Measurements from ENCODE around the gene KLRC4.

The KLRC4 gene

DNA sequence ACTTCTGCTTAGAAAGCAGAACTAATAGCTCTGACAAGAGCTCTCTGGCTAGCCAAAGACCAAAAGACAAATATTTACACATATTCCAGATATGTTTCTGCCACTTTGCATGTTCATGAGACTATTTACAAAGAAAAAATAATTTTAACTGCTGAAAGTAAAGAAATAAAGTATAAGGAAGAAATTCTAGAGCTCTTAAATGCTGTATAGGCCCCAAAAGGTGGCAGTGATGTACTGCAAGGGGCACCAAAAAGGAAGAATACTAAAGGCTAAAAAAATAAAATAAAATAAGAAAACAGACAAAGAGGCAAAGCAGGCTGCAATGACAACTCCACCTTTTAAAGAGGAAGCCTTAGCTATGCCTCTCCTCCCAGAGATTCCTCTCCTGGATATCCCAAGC, 42.7 kb downstream of the KLRC4 start:
- DNase-seq, result no peak

DNA sequence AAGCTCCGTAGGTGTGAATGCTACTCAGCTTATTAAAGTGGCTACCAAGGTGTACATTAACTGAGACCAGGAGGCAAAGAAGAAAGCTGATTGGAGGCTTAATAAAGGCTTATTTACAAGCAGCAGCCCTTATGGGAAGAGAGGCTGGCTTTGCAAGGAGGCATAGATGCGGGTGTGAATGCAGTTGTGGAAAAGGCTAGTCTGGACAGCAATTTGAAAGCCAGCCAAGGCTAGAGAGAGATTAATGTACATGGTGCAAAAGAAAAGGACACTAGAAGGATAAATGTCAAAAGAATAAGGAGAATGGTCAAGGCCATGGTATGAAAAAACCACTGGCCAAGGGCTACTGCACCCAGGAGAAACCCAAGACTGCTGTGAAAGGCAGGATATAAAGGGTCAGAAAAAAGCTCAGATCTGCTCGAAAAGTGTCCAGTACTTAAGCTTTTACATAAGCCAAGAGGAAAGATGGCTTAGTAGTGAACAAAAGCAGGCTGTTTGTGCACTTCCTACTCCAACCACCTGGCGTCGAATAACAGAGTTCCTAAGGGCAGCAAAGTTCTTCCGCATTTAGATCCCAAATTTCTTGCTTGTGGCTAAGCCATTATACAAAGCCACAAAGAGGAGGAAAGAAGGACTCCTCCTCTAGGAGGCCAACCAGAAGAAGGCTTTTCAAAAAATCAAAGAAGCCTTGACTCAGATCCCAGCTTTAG, 43.7 kb downstream of the KLRC4 start:
- peak; percentile 64 for DNase-seq

DNA sequence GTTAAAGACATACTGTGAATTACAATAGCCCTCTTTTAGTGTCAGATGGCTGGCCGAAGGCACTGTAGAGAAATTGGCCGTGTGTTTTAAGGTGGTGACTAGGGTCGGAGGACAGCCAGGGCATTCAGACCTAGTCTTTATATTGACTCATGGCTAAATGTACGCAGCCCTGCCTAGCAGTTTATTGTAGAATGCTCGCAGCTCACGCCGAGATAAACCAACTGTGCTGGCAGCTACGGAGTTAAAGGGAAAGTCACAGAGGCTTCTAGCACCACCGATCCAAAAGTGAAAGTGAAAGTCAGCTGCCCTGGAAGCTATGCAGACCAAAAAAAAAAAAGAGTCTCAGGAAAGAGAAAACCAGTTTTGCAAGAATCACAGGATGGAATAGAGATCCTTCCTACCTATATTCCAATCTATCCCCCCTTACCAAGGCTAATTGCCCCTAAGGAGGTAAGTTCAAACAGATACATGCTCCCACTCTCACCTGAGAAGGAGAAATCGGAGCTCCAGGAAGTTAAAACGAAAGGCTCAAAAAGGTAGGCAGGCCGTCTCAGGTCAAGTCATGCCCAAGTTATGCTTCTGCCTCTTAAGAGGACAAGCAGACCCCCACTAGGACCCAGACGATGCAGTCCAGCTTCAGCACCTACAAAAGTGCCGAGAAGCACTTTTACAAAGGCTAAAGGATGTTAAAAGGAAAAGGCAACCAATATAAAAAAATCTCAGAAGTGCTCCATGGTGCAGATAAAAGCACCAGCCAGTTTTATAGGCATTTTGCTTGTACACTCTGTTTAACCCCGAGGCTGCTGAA, 44.5 kb downstream of the KLRC4 start:
- peak; percentile 88 for DNase-seq

DNA sequence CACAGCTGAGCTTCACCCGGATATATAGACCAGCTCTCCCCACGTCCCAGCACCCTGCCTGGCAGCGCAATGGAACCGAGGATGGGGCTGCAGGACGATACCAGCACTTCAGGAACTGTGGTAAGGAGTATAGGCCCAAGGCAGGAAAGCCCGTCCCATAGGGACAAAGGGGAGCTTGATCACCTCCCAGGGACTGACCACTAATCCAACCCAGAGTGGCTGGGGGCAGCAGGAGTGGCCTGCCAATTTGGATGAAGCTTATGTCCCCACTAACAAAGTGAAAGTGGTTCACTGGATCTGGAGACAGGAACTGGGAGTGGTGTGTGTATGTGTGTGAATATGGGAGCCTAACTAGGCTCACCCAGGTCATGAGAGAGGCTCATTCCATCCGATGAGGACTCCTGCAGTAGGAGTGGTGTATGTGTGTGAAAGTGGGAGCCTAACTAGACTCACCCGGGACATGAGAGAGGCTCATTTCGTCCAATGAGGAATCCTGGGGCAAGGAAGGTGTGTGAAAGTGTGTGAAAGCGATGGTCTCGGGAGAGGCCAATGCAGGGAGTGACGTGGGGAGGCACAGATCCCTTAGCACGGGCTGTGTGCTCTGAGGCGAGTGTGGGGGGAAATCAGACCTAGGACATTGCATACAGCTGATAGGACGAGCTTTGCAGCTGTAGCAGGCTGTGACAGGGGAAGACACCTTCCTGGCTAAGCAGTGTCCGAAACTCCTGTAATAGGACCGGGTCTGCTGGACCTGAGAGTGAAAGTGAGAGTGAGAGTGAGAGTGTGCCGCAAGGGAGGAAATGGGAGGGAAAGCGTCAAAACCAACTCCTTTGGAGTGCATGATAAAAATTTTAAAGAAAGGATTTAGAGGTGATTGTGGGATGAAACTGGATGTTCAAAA, 45.4 kb downstream of the KLRC4 start:
- peak; percentile 84 for DNase-seq

DNA sequence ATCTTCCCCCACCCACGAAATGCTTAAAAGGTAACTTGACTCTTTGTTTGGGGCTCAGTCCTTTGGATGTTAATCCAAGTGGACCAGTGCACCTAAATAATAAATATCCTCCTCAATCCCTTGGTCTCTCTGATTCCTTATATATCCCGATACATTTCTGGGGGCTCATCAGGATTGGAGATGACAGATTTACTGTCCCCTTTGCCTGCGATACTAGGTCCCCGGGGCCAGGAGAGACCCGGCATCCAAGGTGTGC, 46.0 kb downstream of the KLRC4 start:
- peak; percentile 57 for DNase-seq

DNA sequence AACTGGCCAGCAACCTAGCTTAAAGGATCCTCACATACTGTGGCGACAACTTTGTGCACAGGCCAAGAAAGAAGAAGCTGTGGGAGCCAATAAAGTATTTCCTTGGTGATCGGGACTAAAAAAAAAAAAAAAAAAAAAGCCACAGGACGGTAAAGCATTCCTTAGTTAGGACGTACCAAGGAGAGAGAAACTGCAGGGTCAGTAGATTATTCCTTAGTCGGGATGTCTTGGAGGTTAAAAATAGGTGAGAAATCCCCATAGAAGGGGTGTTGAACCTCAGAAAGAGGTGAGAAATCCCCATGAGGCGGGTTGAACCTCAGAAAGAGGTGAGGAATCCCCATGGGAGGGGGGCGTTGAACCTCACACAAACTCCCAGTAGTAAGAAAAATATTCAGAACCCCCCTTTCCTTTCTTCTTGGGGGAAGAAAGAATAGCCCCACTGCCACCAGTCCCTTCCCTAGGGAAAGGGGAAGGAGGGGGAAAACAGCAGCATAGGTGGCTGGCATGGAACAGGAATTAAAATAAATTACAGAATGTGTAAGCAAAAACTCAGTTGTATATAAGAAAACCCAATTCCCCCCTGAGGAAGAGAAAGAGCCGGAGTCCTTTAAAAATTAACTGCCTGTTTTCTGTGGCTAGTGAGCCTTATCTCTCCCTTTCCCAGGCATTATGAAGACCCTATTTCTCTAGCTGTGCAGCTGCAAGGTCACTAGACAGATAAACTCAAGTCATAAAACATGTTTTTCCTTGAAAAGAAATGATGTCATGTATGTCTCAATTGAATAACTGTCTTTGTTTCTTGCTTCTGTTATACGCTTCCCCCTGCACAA, 46.5 kb downstream of the KLRC4 start:
- no peak for DNase-seq

DNA sequence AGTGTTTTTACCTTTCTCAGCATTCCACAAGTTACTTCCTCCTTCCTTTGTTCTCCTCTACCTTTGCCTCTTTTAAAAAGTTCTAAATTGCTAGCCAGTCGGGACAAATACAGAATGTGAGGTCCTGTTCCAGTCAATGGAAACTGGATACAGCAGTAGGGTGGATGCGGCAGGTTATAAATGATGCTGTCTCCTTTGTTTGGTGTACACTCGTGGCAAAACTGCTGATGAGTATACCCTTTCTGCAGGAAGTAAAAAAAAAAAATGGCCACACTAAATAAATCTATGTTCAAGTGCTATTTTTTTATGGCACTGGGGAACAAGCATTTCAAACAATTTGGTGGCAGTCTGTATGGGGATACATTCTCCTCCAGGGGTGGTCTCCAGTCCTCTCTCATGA, 47.2 kb downstream of the KLRC4 start:
- no peak for DNase-seq

DNA sequence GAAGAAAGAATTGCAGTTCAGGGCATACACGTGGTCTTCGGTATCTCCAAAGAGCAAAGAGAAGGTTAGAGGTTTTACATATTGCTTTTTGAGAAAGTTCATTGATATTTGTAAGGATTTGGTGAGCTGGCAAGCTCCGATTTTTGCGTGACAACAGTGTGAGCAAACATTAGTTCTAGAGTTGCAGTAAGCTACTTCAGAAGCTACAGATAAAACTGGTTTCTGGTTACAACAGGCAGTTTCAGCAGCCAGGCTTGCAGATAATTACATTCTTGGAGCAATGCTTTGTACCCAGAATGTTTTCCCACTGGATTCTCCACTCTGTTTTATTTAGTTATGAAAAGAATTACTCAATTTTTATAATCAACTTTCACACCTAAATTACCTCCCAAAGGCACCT, 47.9 kb downstream of the KLRC4 start:
- DNase-seq, result no peak

DNA sequence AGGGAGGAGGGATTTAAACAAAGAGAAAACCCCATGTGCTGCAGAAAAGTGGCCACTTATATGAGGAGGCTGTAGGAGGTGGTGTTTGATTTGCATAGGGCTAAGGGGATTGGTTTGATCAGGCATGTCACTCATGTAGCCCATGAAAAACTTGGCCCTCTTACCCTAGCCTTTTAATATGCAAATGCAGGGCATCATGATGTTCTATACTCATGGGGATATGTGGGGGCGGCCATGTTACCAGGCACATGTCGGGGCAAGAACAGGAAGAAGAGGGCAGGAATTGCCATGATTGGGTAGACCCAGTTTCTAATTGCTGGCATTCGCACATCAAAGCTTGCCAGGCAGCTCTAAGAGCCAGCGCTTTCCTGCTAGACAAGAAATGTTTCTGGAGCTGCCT, 48.5 kb downstream of the KLRC4 start:
- peak; percentile 32 for DNase-seq

DNA sequence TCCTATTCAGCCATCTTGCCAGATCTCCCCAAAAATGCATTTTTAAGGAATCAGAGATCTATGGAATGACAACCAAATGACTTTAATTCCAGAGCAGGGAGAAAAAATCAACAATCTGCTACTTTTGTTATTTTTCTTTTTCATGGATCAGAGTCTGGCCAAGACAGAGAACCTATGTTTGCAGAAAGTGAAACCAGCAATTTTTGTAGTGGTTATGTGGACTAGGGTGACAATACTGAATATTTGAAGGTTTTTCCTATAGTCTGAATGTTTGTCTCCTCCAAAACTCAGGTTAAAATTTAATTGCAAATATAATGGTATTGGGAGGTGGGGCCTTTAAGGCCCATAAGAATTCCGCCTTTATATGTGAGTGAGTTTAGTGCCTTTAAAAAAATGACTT, 50.6 kb downstream of the KLRC4 start:
- DNase-seq, result no peak

DNA sequence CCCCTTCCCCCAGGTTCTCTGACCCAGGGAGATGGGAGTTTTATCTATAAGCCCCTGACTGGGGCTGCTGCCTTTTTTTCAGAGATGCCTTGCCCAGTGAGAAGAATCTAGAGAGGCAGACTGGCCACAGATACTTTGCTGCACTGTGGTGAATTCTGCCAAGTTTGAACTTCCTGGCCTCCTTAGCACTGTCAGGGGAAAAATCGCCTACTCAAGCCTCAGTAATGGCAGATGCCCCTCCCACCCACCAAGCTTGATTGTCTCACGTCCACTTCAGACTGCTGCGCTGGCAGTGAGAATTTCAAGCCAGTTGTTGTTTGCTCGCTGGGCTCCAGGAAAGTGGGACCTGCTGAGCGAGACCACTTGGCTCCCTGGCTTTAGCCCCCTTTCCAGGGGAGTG, 51.4 kb downstream of the KLRC4 start:
- no peak for DNase-seq

All from midbrain (tissue), 1 donor.